Prostate gland (tissue), 2 donors: ENCODE results near the gene CEP78. TPM values are rescaled to one million over a fixed set of nuclear protein-coding genes. Genes with fewer than 3 reads are reported as not detected.

Source experiments
- DNase-seq: peaks from one replicate; pipeline ENCODE4 v3.0.0-alpha.2; 2019; ENCODE audit warnings: low spot score
- H3K27ac ChIP-seq, 2 donors: fragments of 200-600 bp; sonication (generic); 2 replicates each; pipeline ENCODE4 v1.5.1; 2017 to 2019
- H3K27me3 ChIP-seq: fragments of 200-600 bp; sonication (generic); replicated peaks from 2 replicates; pipeline ENCODE4 v1.5.1; 2019; ENCODE audit not compliant: insufficient read depth
- H3K36me3 ChIP-seq, 2 donors: fragments of 200-600 bp; sonication (generic); 1 replicate in 1 of 2; 2 replicates in 1 of 2; pipeline versions ENCODE4 v1.5.1 to v1.8.1; 2017 to 2019
- H3K4me1 ChIP-seq: fragments of 200-600 bp; sonication (generic); replicated peaks from 2 replicates; pipeline ENCODE4 v1.5.1; 2019
- H3K4me3 ChIP-seq, 2 donors: fragments of 200-600 bp; sonication (generic); 2 replicates each; pipeline ENCODE4 v1.5.1; 2017 to 2019
- H3K9me3 ChIP-seq: fragments of 200-600 bp; sonication (generic); 2 replicates; pipeline ENCODE4 v1.5.1; 2017
- CTCF ChIP-seq, 4 experiments: fragments of 200-600 bp in 2 of 4; fragments of 450-650 bp in 2 of 4; sonication (generic) in 2 of 4; IDR thresholded peaks; 1 replicate in 3 of 4; 2 replicates in 1 of 4; pipeline ENCODE4 v1.5.1; 2016 to 2019; ENCODE audit warnings: antibody characterized with exemption in 4 of 4, mild to moderate bottlenecking in 2 of 4, moderate library complexity in 2 of 4
- POLR2A ChIP-seq: fragments of 450-650 bp; IDR thresholded peaks from one replicate; pipeline ENCODE4 v1.6.1; 2016; ENCODE audit warnings: antibody characterized with exemption, mild to moderate bottlenecking
- POLR2AphosphoS5 ChIP-seq: sonication (generic); formaldehyde crosslinking; IDR thresholded peaks from one replicate; pipeline ENCODE4 v1.6.1; 2017; ENCODE audit warnings: antibody characterized with exemption
- WGBS: methylation state at CpG from one replicate; pipeline ENCODE4 v1.1.5; 2018; 5-methylcytosine and 5-hydroxymethylcytosine counted together
- intact Hi-C: fragments of 100-400 bp; cut with DNase I; formaldehyde crosslinking; loops from one replicate; pipeline ENCODE4 v1.14.2; 2022
- total RNA-seq, 2 donors: library from RNA; depleted of rRNA; stranded (reverse); fragments of >200 nt; gene quantifications; one replicate each; pipeline ENCODE4 v1.1.0, GENCODE V29; 2016

CEP78 gene
- total RNA-seq, 2 donors from 2014 or later = 12.0 to 16.5 TPM

DNA sequence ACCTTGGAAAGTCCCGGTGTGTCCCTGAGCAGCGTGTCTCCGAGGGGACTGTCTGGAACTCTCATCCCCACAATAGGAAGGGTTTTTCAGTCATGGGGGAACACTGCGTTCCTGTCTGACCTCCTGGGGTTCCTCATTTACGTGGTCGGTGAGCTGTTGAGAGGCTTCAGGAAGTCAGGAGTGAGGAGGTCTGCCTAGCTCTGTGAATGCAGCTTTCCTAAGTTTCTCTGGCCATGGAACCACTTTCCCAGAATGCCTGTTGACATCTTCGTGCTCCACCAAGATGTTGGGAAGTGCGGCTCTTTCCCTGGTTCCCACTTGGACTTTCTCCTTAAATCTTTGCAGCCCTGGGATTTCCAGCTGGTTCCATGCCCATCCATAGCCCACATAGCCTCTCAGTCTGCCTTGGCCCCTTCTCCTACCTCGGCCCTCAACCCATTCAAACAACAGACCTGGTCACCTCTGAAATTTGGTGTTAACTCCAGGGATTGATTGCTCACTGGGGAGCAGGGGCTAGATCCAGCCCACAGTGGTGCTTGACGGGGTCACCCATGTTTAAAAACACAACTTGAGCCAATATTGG is 88.3 kb downstream of the CEP78 start:
- H3K36me3 ChIP-seq = no peaks in the 10 kb centered on the region
- WGBS = 92% methylated on average over 10 of the region's 10 CpGs
- no peak overlapping the region for H3K4me3 ChIP-seq
- H3K4me1 ChIP-seq = no peaks in the 10 kb centered on the region
- H3K9me3 ChIP-seq = no peaks in the 10 kb centered on the region
- no peak overlapping the region for H3K27ac ChIP-seq
- H3K27me3 ChIP-seq = no peaks in the 10 kb centered on the region
- intact Hi-C loops = no loop called here
- no peak for TF ChIP-seq CTCF (IDR thresholded peaks at IDR 0.05)
- TF ChIP-seq POLR2AphosphoS5 = no peak
- TF ChIP-seq POLR2A = no peak
- no peak for DNase-seq

- H3K27ac ChIP-seq = no peak overlapping the region
- H3K9me3 ChIP-seq = no peaks in the 10 kb centered on the region
- 90% methylated on average over 8 of the region's 8 CpGs for WGBS
- intact Hi-C loops = no loop called here
- no peaks in the 10 kb centered on the region for H3K36me3 ChIP-seq
- no peak overlapping the region for H3K4me3 ChIP-seq
- no peaks in the 10 kb centered on the region for H3K27me3 ChIP-seq
- no peaks in the 10 kb centered on the region for H3K4me1 ChIP-seq
- TF ChIP-seq POLR2AphosphoS5 = no peak
- no peak for TF ChIP-seq CTCF (IDR thresholded peaks at IDR 0.05)
- TF ChIP-seq POLR2A = no peak
- DNase-seq = no peak
These were observed 88.8 kb downstream of the CEP78 start for GRCh38 chr9:78324682-78325081.

DNA sequence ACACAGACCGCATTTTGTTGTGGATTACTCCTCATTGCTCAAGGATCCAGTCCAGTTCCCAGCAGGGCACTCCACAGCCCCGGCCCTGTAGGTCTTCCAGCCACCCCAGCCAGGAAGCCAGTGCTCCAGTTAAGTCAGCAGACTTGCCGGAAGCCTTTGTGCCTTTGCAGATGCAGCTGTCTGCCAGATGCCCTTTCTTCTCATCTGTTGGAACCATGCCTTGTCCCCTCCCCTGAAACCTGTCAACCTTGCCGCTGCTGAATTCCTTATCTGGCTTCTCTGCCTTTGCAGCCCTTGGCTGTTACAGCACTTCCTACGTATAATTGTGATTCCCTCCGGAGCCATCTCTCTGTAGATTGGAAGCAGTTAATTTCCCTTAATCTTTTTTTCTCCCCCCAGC is 89.5 kb downstream of the CEP78 start:
- DNase-seq = peak; percentile 11
- TF ChIP-seq POLR2A (no peak), POLR2AphosphoS5 (no peak), CTCF (IDR thresholded peaks at IDR 0.05) (no peak)
- H3K27ac ChIP-seq = no peak overlapping the region
- H3K4me3 ChIP-seq = no peak overlapping the region
- H3K27me3 ChIP-seq = no peaks in the 10 kb centered on the region
- no peaks in the 10 kb centered on the region for H3K4me1 ChIP-seq
- H3K9me3 ChIP-seq = no peaks in the 10 kb centered on the region
- H3K36me3 ChIP-seq = no peaks in the 10 kb centered on the region
- intact Hi-C loops = no loop called here
- 26% methylated on average over 6 of the region's 6 CpGs for WGBS

DNA sequence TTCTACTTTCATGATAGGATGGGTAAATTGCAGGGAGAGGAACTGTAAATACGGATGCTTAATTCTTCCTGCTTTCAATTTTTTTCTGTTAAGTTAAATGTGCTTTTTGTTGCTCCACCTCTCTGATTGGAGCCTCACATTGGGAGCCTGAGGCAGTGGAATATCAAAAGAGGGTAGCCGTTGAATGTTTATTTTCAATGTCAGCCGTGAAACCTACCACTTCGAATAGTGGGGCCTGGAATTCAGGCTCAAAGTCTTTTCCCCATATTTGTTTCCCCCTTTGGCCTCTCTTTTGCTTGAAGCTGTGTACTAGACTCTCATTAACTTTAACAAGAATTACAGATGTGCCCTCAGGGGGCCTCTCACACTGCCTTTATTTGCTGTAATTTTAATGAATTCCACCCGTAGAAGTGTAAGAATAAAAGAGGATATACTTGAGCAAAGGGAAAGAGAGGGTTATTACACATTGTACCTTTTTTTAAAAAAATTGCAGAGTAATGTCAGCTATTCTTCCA is 90.0 kb downstream of the CEP78 start:
- H3K9me3 ChIP-seq = no peaks in the 10 kb centered on the region
- no peaks in the 10 kb centered on the region for H3K27me3 ChIP-seq
- no peak overlapping the region for H3K4me3 ChIP-seq
- intact Hi-C loops = no loop called here
- no peak for DNase-seq
- H3K36me3 ChIP-seq = no peaks in the 10 kb centered on the region
- no peak overlapping the region for H3K27ac ChIP-seq
- TF ChIP-seq POLR2A (no peak), POLR2AphosphoS5 (no peak), CTCF (IDR thresholded peaks at IDR 0.05) (no peak)
- 61% methylated on average over 5 of the region's 5 CpGs for WGBS
- H3K4me1 ChIP-seq = no peaks in the 10 kb centered on the region

- no peaks in the 10 kb centered on the region for H3K27me3 ChIP-seq
- no peak overlapping the region for H3K27ac ChIP-seq
- WGBS = 89% methylated on average over 2 of the region's 2 CpGs
- no peaks in the 10 kb centered on the region for H3K4me1 ChIP-seq
- no peak for TF ChIP-seq POLR2A
- TF ChIP-seq CTCF (IDR thresholded peaks at IDR 0.05) = no peak
- no peak for TF ChIP-seq POLR2AphosphoS5
- H3K36me3 ChIP-seq = no peaks in the 10 kb centered on the region
- intact Hi-C loops = no loop called here
- DNase-seq = no peak
- H3K4me3 ChIP-seq = no peak overlapping the region
- H3K9me3 ChIP-seq = no peaks in the 10 kb centered on the region
These were observed 90.7 kb downstream of the CEP78 start for GRCh38 chr9:78326564-78326963.
